ENCODE measurements around the gene ZC3HAV1.

- TF ChIP-seq SRF (IDR thresholded peaks at IDR 0.05; ENCODE audit: low read depth in 2 of 2, low read length in 2 of 2) (no peak), CTCF (IDR thresholded peaks at IDR 0.05 in 2 of 3, conservative IDR thresholded peaks at IDR 0.05 in 1 of 3; ENCODE audit: control insufficient read depth in 2 of 3, extremely low read depth in 1 of 3, insufficient read depth in 1 of 3, low read depth in 3 of 3, low read length in 3 of 3) (peak; percentile 68 to 85 (median 79)), SUZ12 (IDR thresholded peaks at IDR 0.05; ENCODE audit: unreplicated experiment) (no peak), CHD2 (IDR thresholded peaks at IDR 0.05; ENCODE audit: borderline replicate concordance, low read depth, low read length) (no peak), ZZZ3 (IDR thresholded peaks at IDR 0.05; ENCODE audit: control insufficient read depth, insufficient read length, low read depth) (no peak)
Measured at GRCh38 chr7:139075031-139075652, 34.4 kb downstream of the ZC3HAV1 start.

Measured in GM12878 (cell line).